GM12878 (cell line): ENCODE results near the gene SEBOX. TPM values are rescaled to one million over a fixed set of nuclear protein-coding genes. Genes with fewer than 3 reads are reported as not detected.

Experiments used
- ATAC-seq: fragments of 200-7000 bp; cut with Tn5 transposase; 3 replicates; pipeline ENCODE4 v1.9.1; 2020; ENCODE audit warnings: mild to moderate bottlenecking, moderate library complexity
- Bru-seq: library from RNA; stranded (reverse); fragments of 400-500 nt; gene quantifications from one replicate; lab custom pipeline; 2021; lab: Mats Ljungman, UMichigan
- BruChase-seq, 2 experiments: library from RNA; stranded (reverse); fragments of 400-500 nt; gene quantifications; one replicate each; lab custom pipeline; 2021; lab: Mats Ljungman, UMichigan
- BruUV-seq: library from RNA; stranded (reverse); fragments of 400-500 nt; replicated peaks from 2 replicates; lab custom pipeline; 2021; lab: Mats Ljungman, UMichigan
- CTCF ChIA-PET: fragments of 300-600 bp; sonication (Branson Sonifier 250); formaldehyde crosslinking; extraction: SDS; loops from one replicate; lab custom pipeline; 2021; ENCODE audit warnings: inconsistent platforms; lab: Yijun Ruan, JAX
- POLR2A ChIA-PET: fragments of 350-600 bp; formaldehyde crosslinking; extraction: SDS; loops from one replicate; lab custom pipeline; 2021; ENCODE audit warnings: inconsistent platforms; lab: Charles Lee
- RAD21 ChIA-PET: fragments of 300-600 bp; sonication (Branson Sonifier 250); formaldehyde crosslinking; loops from one replicate; lab custom pipeline; 2023; ENCODE audit warnings: antibody characterized with exemption; ENCODE audit not compliant: unreplicated experiment; lab: Charles Lee
- SMC1A ChIA-PET: fragments of 300-600 bp; sonication (Branson Sonifier 250); formaldehyde crosslinking; loops from one replicate; lab custom pipeline; 2023; ENCODE audit not compliant: unreplicated experiment, uncharacterized antibody; lab: Charles Lee
- DNase-seq: peaks from one replicate; pipeline ENCODE4 v3.0.0-alpha.2; 2011; ENCODE audit warnings: low read depth, low spot score
- FAIRE-seq: peaks from 3 replicates; lab custom pipeline; 2011; peaks lifted over from hg19 to GRCh38; lab: Jason Lieb, UNC
- H2AFZ ChIP-seq: 2 replicates; pipeline ENCODE4 v1.6.0; 2011; ENCODE audit warnings: low read depth, low read length, control low read depth; ENCODE audit not compliant: control insufficient read depth
- H3K27ac ChIP-seq: 2 replicates; pipeline ENCODE4 v1.5.1; 2011; ENCODE audit warnings: control low read depth; ENCODE audit not compliant: control insufficient read depth, insufficient read depth
- H3K27me3 ChIP-seq, 2 experiments: replicated peaks in 1 of 2; 2 replicates each; pipeline versions ENCODE4 v1.6.0 to v1.6.1; 2011; ENCODE audit warnings: low read length in 1 of 2; ENCODE audit not compliant: control insufficient read depth in 2 of 2, insufficient read depth in 2 of 2
- H3K36me3 ChIP-seq, 2 experiments: 2 replicates each; pipeline ENCODE4 v1.5.1; 2011; ENCODE audit warnings: low read length in 1 of 2; ENCODE audit not compliant: control insufficient read depth in 2 of 2, insufficient read depth in 2 of 2
- H3K4me1 ChIP-seq: 2 replicates; pipeline ENCODE4 v1.6.1; 2011; ENCODE audit warnings: mild to moderate bottlenecking, low read length, moderate library complexity, mixed read lengths; ENCODE audit not compliant: control insufficient read depth, insufficient read depth
- H3K4me2 ChIP-seq: 2 replicates; pipeline ENCODE4 v1.6.0; 2011; ENCODE audit warnings: control low read depth; ENCODE audit not compliant: control insufficient read depth, insufficient read depth
- H3K4me3 ChIP-seq: fragments of 200-600 bp; sonication (generic); 2 replicates; pipeline ENCODE4 v1.5.1; 2016
- H3K79me2 ChIP-seq: 2 replicates; pipeline ENCODE4 v1.6.0; 2011; ENCODE audit warnings: low read length; ENCODE audit not compliant: control insufficient read depth, insufficient read depth
- H3K9ac ChIP-seq: 2 replicates; pipeline ENCODE4 v1.8.0; 2011; ENCODE audit warnings: low read length, control low read depth, mixed read lengths; ENCODE audit not compliant: control insufficient read depth, insufficient read depth
- H3K9me3 ChIP-seq: replicated peaks from 3 replicates; pipeline ENCODE4 v1.5.1; 2011; ENCODE audit warnings: mild to moderate bottlenecking, low read length; ENCODE audit not compliant: control insufficient read depth, insufficient read depth
- H4K20me1 ChIP-seq: 2 replicates; pipeline ENCODE4 v1.6.0; 2011; ENCODE audit not compliant: control insufficient read depth, insufficient read depth
- EZH2 ChIP-seq: IDR thresholded peaks from 2 replicates; pipeline ENCODE4 v1.6.1; 2012; ENCODE audit warnings: low read depth, mild to moderate bottlenecking, control low read depth, inconsistent platforms, low read length, borderline replicate concordance; ENCODE audit not compliant: control insufficient read depth
- POLR2A ChIP-seq: IDR thresholded peaks from 2 replicates; pipeline ENCODE4 v1.6.1; 2011; ENCODE audit warnings: low read depth, mild to moderate bottlenecking, low read length
- SREBF1 ChIP-seq: IDR thresholded peaks from 2 replicates; pipeline ENCODE4 v1.6.1; 2012; ENCODE audit warnings: mild to moderate bottlenecking, low read length
- WGBS: methylation state at CpG from one replicate; pipeline ENCODE4 v1.1.6; 2016; ENCODE audit warnings: low lambda C conversion rate; ENCODE audit not compliant: insufficient replicate concordance, insufficient coverage; ENCODE audit errors: missing lambda C conversion rate; 5-methylcytosine and 5-hydroxymethylcytosine counted together
- in situ Hi-C: fragments of 300-500 bp; cut with MboI; formaldehyde crosslinking; loops from 9 replicates; pipeline ENCODE4 v1.14.3; 2018; ENCODE audit warnings: mixed read lengths
- intact Hi-C: fragments of 100-400 bp; cut with micrococcal nuclease; formaldehyde crosslinking; loops from one replicate; pipeline ENCODE4 v1.14.2; 2022; ENCODE audit not compliant: unreplicated experiment
- long read RNA-seq, 2 experiments: library from polyadenylated mRNA; unstranded; transcript quantifications; one replicate each; pipeline ENCODE4 v2.0.0, GENCODE V29; 2019 to 2020
- polyA minus RNA-seq, 3 experiments: library from RNA; depleted of rRNA, polyadenylated mRNA; stranded (reverse); fragments of >200 nt; gene quantifications; 2 replicates each; pipeline ENCODE4 v1.2.3, GENCODE V29; 2011
- polyA plus RNA-seq, 11 experiments: library from polyadenylated mRNA; depleted of rRNA in 4 of 11; unstranded in 6 of 11; stranded (reverse) in 5 of 11; fragments of >200 nt; fragmentation: Nextera tagmentation in 4 of 11; fragmentation: Illumina TruSeq in 1 of 11; extraction: Ambion mirVana in 4 of 11; extraction: Trizol in 1 of 11; gene quantifications; 1 replicate in 1 of 11; 2 replicates in 10 of 11; pipeline versions ENCODE4 v1.2.1 to v1.2.3, GENCODE V29; 2011 to 2016; ENCODE audit warnings: inconsistent platforms in 2 of 11, missing spikeins in 2 of 11, low read depth in 1 of 11
- total RNA-seq, 4 experiments: library from RNA; depleted of rRNA in 3 of 4; stranded (reverse); fragments of >200 nt in 3 of 4; fragmentation: Illumina TruSeq in 1 of 4; extraction: Trizol in 1 of 4; gene quantifications; 2 replicates each; pipeline versions ENCODE4 v1.2.1 to v1.2.3, GENCODE V29; 2013 to 2021

SEBOX gene, protein sequence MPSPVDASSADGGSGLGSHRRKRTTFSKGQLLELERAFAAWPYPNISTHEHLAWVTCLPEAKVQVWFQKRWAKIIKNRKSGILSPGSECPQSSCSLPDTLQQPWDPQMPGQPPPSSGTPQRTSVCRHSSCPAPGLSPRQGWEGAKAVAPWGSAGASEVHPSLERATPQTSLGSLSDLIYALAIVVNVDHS
- not detected in 2 replicates for total RNA-seq (2013; cell fraction: nucleolus; rRNA removed)
- total RNA-seq (2014; rRNA removed): not detected in 2 replicates
- total RNA-seq (2014; rRNA removed; fragmentation: Illumina TruSeq; extraction: Trizol): not detected in 2 replicates
- not detected in 2 replicates for total RNA-seq (2021)
- not detected for polyA plus RNA-seq (2011; ENCODE audit: low read depth)
- not detected in 2 replicates for polyA plus RNA-seq (2011; rRNA removed)
- not detected in 2 replicates for polyA plus RNA-seq (2011; cell fraction: cytosol; rRNA removed)
- not detected in 2 replicates for polyA plus RNA-seq (2011; cell fraction: nucleus; rRNA removed)
- polyA plus RNA-seq (2012): not detected in 2 replicates
- not detected in 2 replicates for polyA plus RNA-seq (2014; fragmentation: Illumina TruSeq; extraction: Trizol)
- not detected for polyA plus RNA-seq (2014; fragmentation: Nextera tagmentation; extraction: Ambion mirVana)
- polyA plus RNA-seq (2014; rRNA removed): not detected in 2 replicates
- not detected for polyA plus RNA-seq (2016; fragmentation: Nextera tagmentation; extraction: Ambion mirVana)
- polyA minus RNA-seq (2011; rRNA and poly(A)+ RNA removed): not detected in 2 replicates
- polyA minus RNA-seq (2011; cell fraction: cytosol; rRNA and poly(A)+ RNA removed): not detected in 2 replicates
- polyA minus RNA-seq (2011; cell fraction: nucleus; rRNA and poly(A)+ RNA removed): not detected in 2 replicates
- Bru-seq, nascent RNA: not detected
- BruChase-seq, experiment 1, labeled RNA remaining after a 6-hour chase: not detected
- not detected for BruChase-seq, experiment 2, labeled RNA remaining after a 2-hour chase
- long read RNA-seq, experiment 1: 0 reads
- long read RNA-seq, experiment 2: 0 reads

GRCh38 chr17:28364665-28365363 lies at the start of gene SEBOX:
Gene SEBOX, minus strand, starts transcription at chr17:28365199. Its CDS starts 48 bp downstream, at chr17:28365151.
- Histone ChIP-seq H3K9me3 (no peaks in the 10 kb centered on the region), H2AFZ (no peak within 1 kb of the TSS), H3K4me1 (no peaks in the 10 kb centered on the region), H3K27ac (no peak within 1 kb of the TSS), H3K36me3 (peaks cover 2 to 9% of the 10 kb centered on the region in 2 experiments; a peak in 3 of 4 replicates), H4K20me1 (no peaks in the 10 kb centered on the region), H3K4me2 (no peak within 1 kb of the TSS), H3K4me3 (no peak within 1 kb of the TSS), H3K9ac (no peak within 1 kb of the TSS), H3K79me2 (no peaks in the 10 kb centered on the region), H3K27me3 (no peaks in the 10 kb centered on the region)
- TF ChIP-seq POLR2A: peak; percentile 9; the same call in 1 of the 2 replicates
- TF ChIP-seq SREBF1: no peak
- no peak for TF ChIP-seq EZH2
- ChIA-PET CTCF (no interaction called here), SMC1A (no interaction called here), RAD21 (no interaction called here), POLR2A (no interaction called here)
- intact Hi-C loops (no loop called here), in situ Hi-C loops (no loop called here)
- DNase-seq: no peak
- no peak for FAIRE-seq
- WGBS: 90% methylated on average over 13 of the region's 13 CpGs
- ATAC-seq: no peak
- no TSS peak for BruUV-seq
